Keratinocyte (primary cell): ENCODE measurements around the gene DEFB132. TPM values are rescaled to one million over a fixed set of nuclear protein-coding genes. Genes with fewer than 3 reads are reported as not detected.

Experiments used
- DNase-seq: peaks from one replicate; pipeline ENCODE4 v3.0.0-alpha.2; 2011; ENCODE audit warnings: low read depth, missing footprints, low spot score
- FAIRE-seq: peaks from 2 replicates; lab custom pipeline; 2011; peaks lifted over from hg19 to GRCh38; lab: Jason Lieb, UNC
- H2AFZ ChIP-seq: 2 replicates; pipeline ENCODE4 v1.6.0; 2012; ENCODE audit warnings: low read length, control low read depth, inconsistent platforms; ENCODE audit not compliant: control insufficient read depth
- H3K27ac ChIP-seq: 2 replicates; pipeline ENCODE4 v1.5.1; 2011; ENCODE audit warnings: low read length; ENCODE audit not compliant: control insufficient read depth, insufficient read depth
- H3K27me3 ChIP-seq: 3 replicates; pipeline ENCODE4 v1.6.0; 2011; ENCODE audit warnings: low read length; ENCODE audit not compliant: control insufficient read depth, insufficient read depth; ENCODE audit errors: extremely low read depth
- H3K36me3 ChIP-seq, 2 experiments: 2 replicates in 1 of 2; 3 replicates in 1 of 2; pipeline ENCODE4 v1.5.1; 2011; ENCODE audit warnings: low read length in 2 of 2, mild to moderate bottlenecking in 1 of 2; ENCODE audit not compliant: control insufficient read depth in 2 of 2, insufficient read depth in 2 of 2; ENCODE audit errors: extremely low read depth in 1 of 2
- H3K4me1 ChIP-seq: 3 replicates; pipeline ENCODE4 v1.5.1; 2011; ENCODE audit warnings: low read length; ENCODE audit not compliant: control insufficient read depth, insufficient read depth; ENCODE audit errors: extremely low read depth
- H3K4me2 ChIP-seq: 3 replicates; pipeline ENCODE4 v1.6.0; 2011; ENCODE audit warnings: low read depth, low read length; ENCODE audit not compliant: control insufficient read depth, insufficient read depth; ENCODE audit errors: extremely low read depth
- H3K4me3 ChIP-seq, 3 experiments: fragments of 200-600 bp in 1 of 3; sonication (generic) in 1 of 3; 2 replicates in 2 of 3; 3 replicates in 1 of 3; pipeline ENCODE4 v1.5.1; 2011 to 2016; ENCODE audit warnings: low read length in 3 of 3, mild to moderate bottlenecking in 3 of 3, control low read depth in 2 of 3, inconsistent platforms in 1 of 3, low read depth in 1 of 3, mixed read lengths in 1 of 3, mixed run types in 1 of 3, moderate library complexity in 1 of 3; ENCODE audit not compliant: control insufficient read depth in 2 of 3, insufficient read depth in 2 of 3; ENCODE audit errors: extremely low read depth in 1 of 3
- H3K79me2 ChIP-seq: 2 replicates; pipeline ENCODE4 v1.6.0; 2012; ENCODE audit warnings: low read length; ENCODE audit not compliant: control insufficient read depth, insufficient read depth
- H3K9ac ChIP-seq: 3 replicates; pipeline ENCODE4 v1.6.0; 2011; ENCODE audit warnings: low read length; ENCODE audit not compliant: control insufficient read depth, insufficient read depth; ENCODE audit errors: extremely low read depth
- H3K9me1 ChIP-seq: 3 replicates; pipeline ENCODE4 v1.6.0; 2011; ENCODE audit warnings: low read length; ENCODE audit not compliant: control insufficient read depth, insufficient read depth; ENCODE audit errors: extremely low read depth
- H3K9me3 ChIP-seq: 2 replicates; pipeline ENCODE4 v1.5.1; 2012; ENCODE audit warnings: low read depth, low read length; ENCODE audit not compliant: control insufficient read depth
- H4K20me1 ChIP-seq: 3 replicates; pipeline ENCODE4 v1.6.0; 2011; ENCODE audit warnings: low read length; ENCODE audit not compliant: control insufficient read depth, insufficient read depth; ENCODE audit errors: extremely low read depth
- CTCF ChIP-seq, 3 experiments: IDR thresholded peaks in 1 of 3; conservative IDR thresholded peaks in 1 of 3; optimal IDR thresholded peaks in 1 of 3; 2 replicates in 2 of 3; 3 replicates in 1 of 3; pipeline versions ENCODE3 to v1.5.1; 2011; ENCODE audit warnings: low read length in 3 of 3, mild to moderate bottlenecking in 3 of 3, moderate library complexity in 2 of 3, control low read depth in 1 of 3, inconsistent platforms in 1 of 3; ENCODE audit not compliant: insufficient read depth in 2 of 3; ENCODE audit errors: extremely low read depth in 1 of 3
- EZH2 ChIP-seq: IDR thresholded peaks from one replicate; pipeline ENCODE4 v1.6.1; 2012; ENCODE audit warnings: inconsistent platforms, mild to moderate bottlenecking, low read length, moderate library complexity
- dilution Hi-C: fragments of 300-500 bp; cut with MboI; formaldehyde crosslinking; loops from one replicate; pipeline ENCODE4 v1.7.0; 2020; ENCODE audit warnings: low sequenced_read_pairs; ENCODE audit not compliant: extremely low pct_ligation_motif_present
- polyA plus RNA-seq, 5 experiments: library from polyadenylated mRNA; depleted of rRNA in 3 of 5; stranded (reverse) in 3 of 5; stranded (forward) in 1 of 5; unstranded in 1 of 5; fragments of >200 nt; gene quantifications; 1 replicate in 1 of 5; 2 replicates in 3 of 5; 3 replicates in 1 of 5; pipeline versions ENCODE4 v1.2.1 to v1.2.3, GENCODE V29; 2011 to 2012; ENCODE audit warnings: missing spikeins in 2 of 5, low read depth in 1 of 5, low replicate concordance in 1 of 5

DEFB132 gene
- polyA plus RNA-seq, 1 donor (not counting 4 experiments of a cell fraction or from before 2014, with no cell fraction given), result not detected

- Histone ChIP-seq H3K27ac (no peak overlapping the region), H3K9ac (no peak overlapping the region), H3K4me2 (no peak overlapping the region), H3K9me1 (no peaks in the 10 kb centered on the region), H4K20me1 (no peaks in the 10 kb centered on the region), H3K4me3 (no peak overlapping the region), H3K9me3 (no peaks in the 10 kb centered on the region), H3K27me3 (no peaks in the 10 kb centered on the region), H3K79me2 (no peaks in the 10 kb centered on the region), H3K36me3 (no peaks in the 10 kb centered on the region), H2AFZ (no peak overlapping the region), H3K4me1 (no peaks in the 10 kb centered on the region)
- FAIRE-seq (no peak), DNase-seq (no peak)
- no peak for TF ChIP-seq CTCF (optimal IDR thresholded peaks at IDR 0.05 in 1 of 3, IDR thresholded peaks at IDR 0.05 in 1 of 3, conservative IDR thresholded peaks at IDR 0.05 in 1 of 3; ENCODE audit: extremely low read depth in 1 of 3, insufficient read depth in 2 of 3, low read length in 3 of 3)
- TF ChIP-seq EZH2, result no peak
- dilution Hi-C loops, result no loop called here
Measured at GRCh38 chr20:275791-276190, 18.3 kb downstream of the DEFB132 start.

- DNase-seq (no peak), FAIRE-seq (no peak)
- no peaks in the 10 kb centered on the region for H3K27me3 ChIP-seq
- no peak overlapping the region for H3K4me2 ChIP-seq
- no peak overlapping the region for H3K9ac ChIP-seq
- H3K36me3 ChIP-seq, result no peaks in the 10 kb centered on the region
- H2AFZ ChIP-seq, result no peak overlapping the region
- dilution Hi-C loops, result no loop called here
- TF ChIP-seq CTCF (optimal IDR thresholded peaks at IDR 0.05 in 1 of 3, IDR thresholded peaks at IDR 0.05 in 1 of 3, conservative IDR thresholded peaks at IDR 0.05 in 1 of 3; ENCODE audit: extremely low read depth in 1 of 3, insufficient read depth in 2 of 3, low read length in 3 of 3) (no peak), EZH2 (no peak)
- H3K9me1 ChIP-seq, result no peaks in the 10 kb centered on the region
- H3K9me3 ChIP-seq, result no peaks in the 10 kb centered on the region
- H3K79me2 ChIP-seq, result no peaks in the 10 kb centered on the region
- no peak overlapping the region for H3K27ac ChIP-seq
- no peaks in the 10 kb centered on the region for H4K20me1 ChIP-seq
- no peak overlapping the region for H3K4me3 ChIP-seq
- H3K4me1 ChIP-seq, result no peaks in the 10 kb centered on the region
Measured at GRCh38 chr20:276620-277495, 19.3 kb downstream of the DEFB132 start.
